Measurements from ENCODE around the gene BMERB1. TPM values are rescaled to one million over a fixed set of nuclear protein-coding genes. Genes with fewer than 3 reads are reported as not detected.
"Not testable (repeated sequence)": the region's sequence is repeated elsewhere in the genome, so short reads cannot be mapped to it uniquely, and the experiment has no call there.

The BMERB1 gene
- total RNA-seq, 4 donors from 2014 or later = 75.6 to 103 (median 92.9) TPM

DNA sequence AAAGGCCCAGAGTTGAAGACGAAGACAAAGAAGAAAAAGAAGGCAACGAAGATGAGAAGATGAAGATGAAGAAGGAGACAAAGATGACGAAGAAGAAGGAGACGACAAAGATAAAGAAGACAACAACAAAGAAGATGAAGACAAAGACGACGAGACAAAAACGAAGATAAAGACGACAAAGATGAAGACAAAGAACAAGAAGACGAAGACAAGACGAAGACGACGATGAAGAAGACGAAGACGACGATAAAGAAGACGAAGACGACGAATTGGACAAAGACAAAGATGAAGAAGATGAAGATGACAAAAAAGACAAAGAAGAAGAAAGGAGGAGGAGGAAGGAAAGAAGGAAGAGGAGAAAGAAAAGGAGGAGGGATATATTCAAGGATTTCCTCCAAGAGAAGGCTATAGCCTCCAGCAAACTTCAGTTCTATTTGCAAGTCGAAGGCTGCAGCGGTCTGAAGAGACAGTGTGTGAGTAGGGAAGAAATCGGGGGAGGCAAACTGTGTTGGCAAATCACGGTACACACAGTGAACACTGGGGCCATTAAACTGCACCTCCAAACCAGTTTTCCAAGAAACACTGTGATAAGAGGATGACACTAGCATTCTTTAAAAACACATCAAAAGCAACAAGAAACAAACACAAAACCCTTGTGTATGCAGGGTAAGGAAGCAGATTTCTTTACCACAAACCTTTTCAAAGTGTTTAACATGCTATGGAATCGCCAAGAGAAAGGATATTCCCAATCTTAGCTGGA is 168.1 kb downstream of the BMERB1 start:
- Histone ChIP-seq H3K4me1 (peaks cover 0 to 4% (median under 1%) of the 10 kb centered on the region in 4 donors), H3K36me3 (peaks cover 75 to 100% (median 96%) of the 10 kb centered on the region in 4 donors), H3K27me3 (no peaks in the 10 kb centered on the region), H3K9me3 (no peaks in the 10 kb centered on the region), H3K27ac (replicated peaks in 1 of 4) (no peak overlapping the region), H3K4me3 (no peak overlapping the region)
- DNase-seq (ENCODE audit: extremely low spot score) = no peak
- no peak for TF ChIP-seq POLR2A (IDR thresholded peaks at IDR 0.05; ENCODE audit: low read depth)
- no peak for TF ChIP-seq EP300 (IDR thresholded peaks at IDR 0.05)
- TF ChIP-seq, protein P1, sequence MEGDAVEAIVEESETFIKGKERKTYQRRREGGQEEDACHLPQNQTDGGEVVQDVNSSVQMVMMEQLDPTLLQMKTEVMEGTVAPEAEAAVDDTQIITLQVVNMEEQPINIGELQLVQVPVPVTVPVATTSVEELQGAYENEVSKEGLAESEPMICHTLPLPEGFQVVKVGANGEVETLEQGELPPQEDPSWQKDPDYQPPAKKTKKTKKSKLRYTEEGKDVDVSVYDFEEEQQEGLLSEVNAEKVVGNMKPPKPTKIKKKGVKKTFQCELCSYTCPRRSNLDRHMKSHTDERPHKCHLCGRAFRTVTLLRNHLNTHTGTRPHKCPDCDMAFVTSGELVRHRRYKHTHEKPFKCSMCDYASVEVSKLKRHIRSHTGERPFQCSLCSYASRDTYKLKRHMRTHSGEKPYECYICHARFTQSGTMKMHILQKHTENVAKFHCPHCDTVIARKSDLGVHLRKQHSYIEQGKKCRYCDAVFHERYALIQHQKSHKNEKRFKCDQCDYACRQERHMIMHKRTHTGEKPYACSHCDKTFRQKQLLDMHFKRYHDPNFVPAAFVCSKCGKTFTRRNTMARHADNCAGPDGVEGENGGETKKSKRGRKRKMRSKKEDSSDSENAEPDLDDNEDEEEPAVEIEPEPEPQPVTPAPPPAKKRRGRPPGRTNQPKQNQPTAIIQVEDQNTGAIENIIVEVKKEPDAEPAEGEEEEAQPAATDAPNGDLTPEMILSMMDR (IDR thresholded peaks at IDR 0.05) = no peak
- intact Hi-C loops (cut with DNase I) = no loop called here
- WGBS = 95% methylated on average over 23 of the region's 23 CpGs

DNA sequence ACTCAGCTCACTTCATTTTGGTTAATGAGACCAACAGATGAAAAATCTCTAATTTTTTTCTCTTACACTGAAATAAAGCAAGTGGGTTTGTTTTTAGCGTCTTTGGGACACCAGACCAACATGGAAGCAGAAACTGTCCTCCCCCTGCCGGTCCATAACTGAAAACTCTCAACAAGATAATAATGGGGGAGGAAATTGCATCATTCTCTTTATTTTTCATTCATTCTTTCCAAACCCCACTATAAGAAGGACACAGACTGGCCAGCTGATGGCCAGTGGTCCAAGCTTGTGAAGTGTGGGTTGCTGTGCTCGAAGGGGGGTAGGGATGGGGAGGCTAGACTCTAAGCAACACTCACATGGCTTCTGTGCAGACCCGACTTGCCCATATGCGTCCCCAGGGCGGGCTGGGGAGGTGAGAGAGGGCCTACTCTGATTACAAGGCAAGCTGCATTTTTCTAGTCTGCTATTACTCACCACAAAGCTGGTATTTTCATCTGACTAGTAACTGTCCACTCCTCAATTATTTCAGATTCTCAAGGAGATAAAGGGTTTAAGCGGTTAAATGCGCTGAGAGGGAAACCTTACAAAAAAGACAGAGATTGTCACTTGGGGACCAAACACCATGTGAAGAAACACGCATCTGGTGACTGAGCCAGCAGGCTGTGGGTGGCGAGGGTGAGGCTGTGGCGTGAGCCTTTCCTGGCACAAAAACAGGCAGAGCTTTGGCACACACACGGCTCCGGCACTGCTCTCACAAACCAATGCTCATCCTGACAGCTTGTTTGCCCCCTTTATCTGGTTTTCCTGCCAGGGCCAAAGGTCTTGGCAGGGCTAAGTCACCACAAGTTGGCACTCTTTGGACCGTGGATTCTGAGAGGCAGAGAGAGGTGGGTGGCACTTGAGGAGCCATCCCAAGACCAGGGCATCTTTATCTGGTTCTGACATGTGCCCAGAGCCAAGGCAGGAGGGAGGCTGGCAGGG is 170.4 kb downstream of the BMERB1 start:
- H3K4me1 ChIP-seq = peaks cover 0 to 8% (median 5%) of the 10 kb centered on the region in 4 donors
- no peaks in the 10 kb centered on the region for H3K27me3 ChIP-seq
- intact Hi-C loops (cut with DNase I) = no loop called here
- DNase-seq (ENCODE audit: extremely low spot score) = no peak
- no peaks in the 10 kb centered on the region for H3K9me3 ChIP-seq
- H3K27ac ChIP-seq (replicated peaks in 1 of 4) = no peak overlapping the region
- no peak for TF ChIP-seq POLR2AphosphoS5 (IDR thresholded peaks at IDR 0.05)
- TF ChIP-seq EP300 (IDR thresholded peaks at IDR 0.05) = no peak
- TF ChIP-seq POLR2A (IDR thresholded peaks at IDR 0.05; ENCODE audit: low read depth) = no peak
- TF ChIP-seq, protein P1 (IDR thresholded peaks at IDR 0.05) = no peak
- no peak overlapping the region for H3K4me3 ChIP-seq
- peaks cover 54 to 100% (median 94%) of the 10 kb centered on the region in 4 donors for H3K36me3 ChIP-seq
- 91% methylated on average over 11 of the region's 14 CpGs for WGBS

DNA sequence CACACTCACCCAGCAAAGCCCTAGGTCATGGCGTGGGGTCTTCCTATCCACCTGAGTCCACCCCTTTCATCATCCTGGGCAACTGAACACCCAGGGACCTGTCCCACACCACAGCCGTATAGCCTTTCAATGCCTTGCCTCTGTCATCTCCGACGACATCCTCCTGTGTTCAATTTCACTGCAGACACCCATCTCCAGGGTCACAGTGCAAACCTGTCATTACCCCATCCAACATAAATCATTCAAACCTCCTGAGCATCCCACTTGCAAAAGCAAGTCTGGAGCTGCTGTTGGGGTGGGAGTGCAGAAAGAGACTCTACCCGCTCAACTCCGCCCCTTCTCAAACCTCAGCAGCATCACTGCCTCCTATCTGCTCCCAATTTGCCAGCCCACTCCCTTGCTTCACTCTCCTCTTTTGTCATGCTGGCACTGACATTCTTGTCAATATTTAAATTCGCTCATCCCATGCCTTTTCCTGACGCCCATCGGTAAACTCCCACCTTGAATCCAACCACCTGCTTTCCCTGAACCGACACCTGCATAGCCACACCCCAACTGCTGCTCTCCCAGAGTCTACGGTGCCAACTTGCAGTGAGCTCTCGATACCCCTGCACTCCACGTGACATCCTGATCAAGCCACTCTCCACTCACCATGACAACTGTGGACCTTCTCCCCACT is 171.6 kb downstream of the BMERB1 start:
- WGBS = 96% methylated on average over 13 of the region's 13 CpGs
- H3K4me3 ChIP-seq = no peak overlapping the region
- peaks cover 0 to 8% (median 5%) of the 10 kb centered on the region in 4 donors for H3K4me1 ChIP-seq
- H3K27ac ChIP-seq (replicated peaks in 1 of 4) = no peak overlapping the region
- DNase-seq (ENCODE audit: extremely low spot score) = no peak
- intact Hi-C loops (cut with DNase I) = no loop called here
- H3K9me3 ChIP-seq = no peaks in the 10 kb centered on the region
- TF ChIP-seq, protein P1 (IDR thresholded peaks at IDR 0.05) = no peak
- TF ChIP-seq POLR2AphosphoS5 (IDR thresholded peaks at IDR 0.05) (no peak), POLR2A (IDR thresholded peaks at IDR 0.05; ENCODE audit: low read depth) (no peak), EP300 (IDR thresholded peaks at IDR 0.05) (no peak)
- H3K36me3 ChIP-seq = peaks cover 50 to 100% (median 92%) of the 10 kb centered on the region in 4 donors
- no peaks in the 10 kb centered on the region for H3K27me3 ChIP-seq

DNA sequence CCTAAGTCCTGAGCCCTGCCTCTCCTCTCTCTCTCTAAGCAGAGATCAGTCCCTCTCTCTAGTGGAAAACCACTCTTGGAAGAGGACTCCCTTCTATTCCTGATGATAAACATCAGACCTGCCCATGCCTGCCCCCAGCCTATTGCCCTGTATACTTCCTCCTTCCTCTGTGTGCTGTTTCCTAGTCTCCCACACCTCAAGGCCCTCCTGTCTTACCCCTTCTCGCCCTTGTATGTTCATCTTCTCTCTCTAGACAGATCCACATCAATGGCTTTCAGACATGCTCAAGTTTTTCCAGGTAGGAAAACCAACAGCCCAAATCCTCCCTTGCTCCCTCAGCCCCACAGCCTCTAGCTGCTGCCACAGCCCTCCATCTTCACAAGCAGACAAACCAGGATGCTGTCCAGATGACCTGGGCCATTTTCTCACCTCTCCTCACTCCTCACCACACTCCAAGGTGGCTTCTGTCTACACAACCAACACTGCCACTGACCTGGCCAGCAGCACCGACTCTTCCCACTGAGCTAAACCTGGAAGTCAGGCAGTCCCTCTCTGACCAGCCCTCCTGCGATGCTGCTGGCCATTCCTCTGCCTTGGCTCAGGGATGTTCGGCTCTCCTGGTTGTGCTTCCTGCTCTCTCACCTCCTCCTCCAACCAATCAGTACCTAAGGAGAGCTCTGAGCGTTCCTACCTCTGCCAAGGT is 172.3 kb downstream of the BMERB1 start:
- H3K27ac ChIP-seq (replicated peaks in 1 of 4) = peak overlapping the region in 3 of 4 donors; percentile 42 to 59 (median 49)
- no peak for TF ChIP-seq POLR2A (IDR thresholded peaks at IDR 0.05; ENCODE audit: low read depth)
- TF ChIP-seq, protein P1 (IDR thresholded peaks at IDR 0.05) = no peak
- TF ChIP-seq EP300 (IDR thresholded peaks at IDR 0.05) = no peak
- no peak for TF ChIP-seq POLR2AphosphoS5 (IDR thresholded peaks at IDR 0.05)

DNA sequence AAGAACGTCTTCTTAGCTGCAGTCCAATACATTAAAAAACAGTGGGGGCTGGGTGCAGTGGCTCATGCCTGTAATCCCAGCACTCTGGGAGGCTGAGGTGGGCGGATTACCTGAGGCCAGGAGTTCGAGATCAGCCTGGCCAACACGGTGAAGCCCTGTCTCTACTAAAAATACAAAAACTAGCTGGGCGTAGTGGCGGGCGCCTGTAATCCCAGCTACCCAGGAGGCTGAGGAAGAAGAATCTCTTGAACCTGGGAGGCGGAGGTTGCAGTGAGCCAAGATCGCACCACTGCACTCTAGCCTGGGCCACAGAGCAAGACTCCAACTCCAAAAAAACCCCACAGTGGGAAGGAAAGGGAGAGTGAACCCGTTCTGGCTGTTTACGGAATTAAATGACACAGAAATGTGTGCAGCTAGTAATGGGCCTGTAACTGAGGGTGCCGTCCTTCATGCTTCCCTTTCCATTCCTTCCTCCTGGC is 172.9 kb downstream of the BMERB1 start:
- H3K4me3 ChIP-seq; H3K9me3 ChIP-seq; H3K27me3 ChIP-seq; DNase-seq (ENCODE audit: extremely low spot score); intact Hi-C loops (cut with DNase I); H3K4me1 ChIP-seq: not testable (repeated sequence)
- Histone ChIP-seq H3K27ac (replicated peaks in 1 of 4) (peak overlapping the region; percentile 32 to 59 (median 46)), H3K36me3 (peaks cover 51 to 100% (median 92%) of the 10 kb centered on the region in 4 donors)
- WGBS = 97% methylated on average over 12 of the region's 12 CpGs

More for the DNA sequence above, 172.3 kb downstream of the BMERB1 start:
- Histone ChIP-seq H3K36me3 (peaks cover 50 to 100% (median 92%) of the 10 kb centered on the region in 4 donors), H3K9me3 (no peaks in the 10 kb centered on the region), H3K27me3 (no peaks in the 10 kb centered on the region), H3K4me3 (no peak overlapping the region), H3K4me1 (peaks cover 0 to 8% (median 5%) of the 10 kb centered on the region in 4 donors)
- WGBS = 94% methylated on average over 5 of the region's 5 CpGs
- intact Hi-C loops (cut with DNase I) = no loop called here
- DNase-seq (ENCODE audit: extremely low spot score) = no peak
